ENCODE data around the gene STON2.

The STON2 gene

GRCh38 chr14:81301371-81301770, 98.8 kb downstream of the STON2 start:
- no peak for DNase-seq

GRCh38 chr14:81298911-81299310, 101.2 kb downstream of the STON2 start:
- no peak for DNase-seq

GRCh38 chr14:81298122-81298521, 102.0 kb downstream of the STON2 start:
- no peak for DNase-seq

GRCh38 chr14:81295958-81296923, 103.9 kb downstream of the STON2 start:
- DNase-seq = no peak

- no peak for DNase-seq
These were observed 110.6 kb downstream of the STON2 start for GRCh38 chr14:81289516-81289915.

GRCh38 chr14:81286574-81287370, 113.4 kb downstream of the STON2 start:
- no peak for DNase-seq

- no peak for DNase-seq
These were observed 114.9 kb downstream of the STON2 start for GRCh38 chr14:81285245-81285644.

- DNase-seq = no peak
These were observed 118.8 kb downstream of the STON2 start for GRCh38 chr14:81281332-81281731.

- DNase-seq = no peak
These were observed 119.9 kb downstream of the STON2 start for GRCh38 chr14:81280136-81280791.

GRCh38 chr14:81277096-81277495, 123.0 kb downstream of the STON2 start:
- no peak for DNase-seq

- DNase-seq = no peak
These were observed 123.8 kb downstream of the STON2 start for GRCh38 chr14:81276073-81277069.

GRCh38 chr14:81275305-81276072, 124.6 kb downstream of the STON2 start:
- DNase-seq = no peak

- no peak for DNase-seq
These were observed 126.1 kb downstream of the STON2 start for GRCh38 chr14:81273961-81274575.

GRCh38 chr14:81273521-81273920, 126.6 kb downstream of the STON2 start:
- DNase-seq = no peak

GRCh38 chr14:81272317-81272716, 127.8 kb downstream of the STON2 start:
- no peak for DNase-seq

GRCh38 chr14:81269979-81270375, 130.1 kb downstream of the STON2 start:
- DNase-seq = no peak

- DNase-seq = no peak
These were observed 130.8 kb downstream of the STON2 start for GRCh38 chr14:81269100-81269978.

GRCh38 chr14:81268016-81268416, 132.1 kb downstream of the STON2 start:
- no peak for DNase-seq

GRCh38 chr14:81265636-81266169, 134.4 kb downstream of the STON2 start:
- no peak for DNase-seq
